HL-60/S4 treated with retinoic acid at 250 ng/mL for 4 days and 3 days (cell line): ENCODE measurements around the gene FRYL.
"Not testable (repeated sequence)": the region's sequence is repeated elsewhere in the genome, so short reads cannot be mapped to it uniquely, and the experiment has no call there.

Experiments
- in situ Hi-C: fragments of 300-500 bp; cut with MboI; formaldehyde crosslinking; loops from 2 replicates; pipeline ENCODE4 v1.7.0; 2022; ENCODE audit warnings: low sequenced_read_pairs

The FRYL gene

GRCh38 chr4:48667148-48667547, 112.9 kb downstream of the FRYL start:
- in situ Hi-C loops, result no loop called here

GRCh38 chr4:48665555-48666186, 114.4 kb downstream of the FRYL start:
- in situ Hi-C loops, result no loop called here

- in situ Hi-C loops, result no loop called here
Measured at GRCh38 chr4:48664938-48665337, 115.1 kb downstream of the FRYL start.

GRCh38 chr4:48661391-48661790, 118.7 kb downstream of the FRYL start:
- in situ Hi-C loops, result no loop called here

GRCh38 chr4:48660347-48660746, 119.7 kb downstream of the FRYL start:
- in situ Hi-C loops, result no loop called here

GRCh38 chr4:48654015-48654664, 125.9 kb downstream of the FRYL start:
- in situ Hi-C loops, result no loop called here

- in situ Hi-C loops, result no loop called here
Measured at GRCh38 chr4:48653217-48654014, 126.7 kb downstream of the FRYL start.

GRCh38 chr4:48651914-48652313, 128.2 kb downstream of the FRYL start:
- in situ Hi-C loops, result no loop called here

GRCh38 chr4:48649505-48649904, 130.6 kb downstream of the FRYL start:
- in situ Hi-C loops, result no loop called here

- in situ Hi-C loops, result no loop called here
Measured at GRCh38 chr4:48645225-48645794, 134.8 kb downstream of the FRYL start.

- in situ Hi-C loops, result no loop called here
Measured at GRCh38 chr4:48642421-48643374, 137.4 kb downstream of the FRYL start.

- in situ Hi-C loops, result no loop called here
Measured at GRCh38 chr4:48641401-48641800, 138.7 kb downstream of the FRYL start.

- in situ Hi-C loops, result no loop called here
Measured at GRCh38 chr4:48640699-48641098, 139.4 kb downstream of the FRYL start.

- in situ Hi-C loops, result no loop called here
Measured at GRCh38 chr4:48640225-48640624, 139.9 kb downstream of the FRYL start.

GRCh38 chr4:48639807-48640206, 140.3 kb downstream of the FRYL start:
- in situ Hi-C loops, result no loop called here

- in situ Hi-C loops, result not testable (repeated sequence)
Measured at GRCh38 chr4:48638586-48638985, 141.5 kb downstream of the FRYL start.

GRCh38 chr4:48636911-48637310, 143.2 kb downstream of the FRYL start:
- in situ Hi-C loops, result no loop called here

GRCh38 chr4:48635980-48636379, 144.1 kb downstream of the FRYL start:
- in situ Hi-C loops, result no loop called here

- in situ Hi-C loops, result no loop called here
Measured at GRCh38 chr4:48635310-48635709, 144.8 kb downstream of the FRYL start.

- in situ Hi-C loops, result no loop called here
Measured at GRCh38 chr4:48634688-48635308, 145.3 kb downstream of the FRYL start.
